SK-N-SH (cell line): Measurements from ENCODE around the gene RNF212. TPM values are rescaled to one million over a fixed set of nuclear protein-coding genes. Genes with fewer than 3 reads are reported as not detected.

Source experiments
- CTCF ChIA-PET: fragments of 300-600, 350-600 bp; formaldehyde crosslinking; extraction: SDS; loops from one replicate; lab custom pipeline; 2021; lab: Yijun Ruan, JAX
- POLR2A ChIA-PET: fragments of 350-600 bp; sonication (Branson Sonifier 250); formaldehyde crosslinking; extraction: SDS; loops from one replicate; lab custom pipeline; 2020; ENCODE audit warnings: antibody characterized with exemption, inconsistent platforms; lab: Yijun Ruan, JAX
- DNase-seq: peaks from one replicate; pipeline ENCODE4 v3.0.0; 2012
- H2AFZ ChIP-seq: fragments of 200-600 bp; sonication (generic); 2 replicates; pipeline ENCODE4 v1.8.1; 2016; ENCODE audit warnings: antibody characterized with exemption, mild to moderate bottlenecking, low read depth
- H3F3A ChIP-seq: fragments of 200-600 bp; sonication (generic); replicated peaks from 2 replicates; pipeline ENCODE3; 2016; ENCODE audit warnings: antibody characterized with exemption, mild to moderate bottlenecking; ENCODE audit not compliant: insufficient read depth
- H3K27ac ChIP-seq, 2 experiments: fragments of 200-500 bp in 1 of 2; fragments of 200-600 bp in 1 of 2; sonication (Bioruptor generic) in 1 of 2; sonication (generic), shearing (Covaris generic) in 1 of 2; 2 replicates each; pipeline versions ENCODE4 v1.5.1 to v1.6.1; 2014 to 2016; ENCODE audit warnings: low read depth in 2 of 2, inconsistent platforms in 1 of 2, low read length in 1 of 2, mild to moderate bottlenecking in 1 of 2, mixed read lengths in 1 of 2
- H3K27me3 ChIP-seq: fragments of 200-600 bp; sonication (generic), shearing (Covaris generic); 2 replicates; pipeline ENCODE4 v1.6.1; 2016; ENCODE audit warnings: mixed run types; ENCODE audit not compliant: insufficient read depth
- H3K36me3 ChIP-seq, 2 experiments: fragments of 200-500 bp in 1 of 2; fragments of 200-600 bp in 1 of 2; sonication (Bioruptor generic) in 1 of 2; sonication (generic) in 1 of 2; replicated peaks in 1 of 2; 2 replicates each; pipeline versions ENCODE3 to v1.5.1; 2014 to 2016; ENCODE audit warnings: low read length in 1 of 2, mild to moderate bottlenecking in 1 of 2; ENCODE audit not compliant: insufficient read depth in 2 of 2, control insufficient read depth in 1 of 2
- H3K4me1 ChIP-seq, 2 experiments: fragments of 200-500 bp in 1 of 2; fragments of 200-600 bp in 1 of 2; sonication (Bioruptor generic) in 1 of 2; sonication (generic), shearing (Covaris generic) in 1 of 2; 2 replicates each; pipeline versions ENCODE4 v1.5.1 to v1.6.1; 2014 to 2016; ENCODE audit warnings: low read depth in 1 of 2, low read length in 1 of 2, mixed run types in 1 of 2; ENCODE audit not compliant: insufficient read depth in 2 of 2, control insufficient read depth in 1 of 2
- H3K4me2 ChIP-seq: fragments of 200-600 bp; sonication (generic), shearing (Covaris generic); 2 replicates; pipeline ENCODE4 v1.6.1; 2017; ENCODE audit warnings: mixed run types
- H3K4me3 ChIP-seq, 2 experiments: fragments of 200-500 bp in 1 of 2; fragments of 200-600 bp in 1 of 2; sonication (Bioruptor generic) in 1 of 2; sonication (generic), shearing (Covaris generic) in 1 of 2; 2 replicates each; pipeline versions ENCODE4 v1.5.1 to v1.8.1; 2014 to 2016; ENCODE audit warnings: low read depth in 2 of 2, inconsistent platforms in 1 of 2, low read length in 1 of 2, mild to moderate bottlenecking in 1 of 2, mixed read lengths in 1 of 2, moderate library complexity in 1 of 2
- H3K79me2 ChIP-seq: fragments of 200-600 bp; sonication (generic); 2 replicates; pipeline ENCODE4 v1.8.1; 2017; ENCODE audit warnings: mild to moderate bottlenecking; ENCODE audit not compliant: insufficient read depth
- H3K9ac ChIP-seq: fragments of 200-600 bp; sonication (generic); 2 replicates; pipeline ENCODE4 v1.6.1; 2017; ENCODE audit warnings: mixed run types
- H3K9me2 ChIP-seq: fragments of 200-600 bp; sonication (generic); 2 replicates; pipeline ENCODE4 v1.6.1; 2017; ENCODE audit warnings: mixed run types
- H3K9me3 ChIP-seq: fragments of 200-600 bp; sonication (generic); 2 replicates; pipeline ENCODE4 v1.6.1; 2017; ENCODE audit warnings: mixed run types, mild to moderate bottlenecking, moderate library complexity
- H4K20me1 ChIP-seq: fragments of 200-600 bp; sonication (generic); 2 replicates; pipeline ENCODE4 v1.6.1; 2017; ENCODE audit warnings: mild to moderate bottlenecking, mixed run types; ENCODE audit not compliant: insufficient read depth
- CHD2 ChIP-seq: fragments of 150-350 bp; IDR thresholded peaks from 2 replicates; pipeline ENCODE4 v1.6.1; 2018; ENCODE audit warnings: low read length; ENCODE audit not compliant: partially characterized antibody
- FOSL2 ChIP-seq: IDR thresholded peaks from 2 replicates; pipeline ENCODE4 v1.4.0; 2012; ENCODE audit warnings: low read depth, mild to moderate bottlenecking, moderate library complexity, borderline replicate concordance
- FOXM1 ChIP-seq: IDR thresholded peaks from 2 replicates; pipeline ENCODE4 v1.4.0; 2012; ENCODE audit warnings: low read depth, mild to moderate bottlenecking
- GATA2 ChIP-seq: sonication (generic); formaldehyde crosslinking; IDR thresholded peaks from 2 replicates; pipeline ENCODE4 v1.5.0; 2020; ENCODE audit warnings: mild to moderate bottlenecking, missing genetic modification reagents
- NRF1 ChIP-seq: IDR thresholded peaks from 2 replicates; pipeline ENCODE4 v1.6.1; 2012; ENCODE audit warnings: low read depth, mild to moderate bottlenecking, low read length
- POLR2AphosphoS5 ChIP-seq: IDR thresholded peaks from 2 replicates; pipeline ENCODE4 v1.6.1; 2012; ENCODE audit warnings: low read depth, low read length
- RAD21 ChIP-seq: IDR thresholded peaks from 2 replicates; pipeline ENCODE4 v1.6.1; 2012; ENCODE audit warnings: mild to moderate bottlenecking, low read length
- RCOR1 ChIP-seq: fragments of 150-350 bp; IDR thresholded peaks from 2 replicates; pipeline ENCODE4 v1.6.1; 2017; ENCODE audit warnings: antibody characterized with exemption, low read length
- SMC3 ChIP-seq: IDR thresholded peaks from 2 replicates; pipeline ENCODE4 v1.6.1; 2012; ENCODE audit warnings: low read depth, low read length, improper control_type of control experiment
- TAF1 ChIP-seq: IDR thresholded peaks from 2 replicates; pipeline ENCODE4 v1.6.1; 2012; ENCODE audit warnings: low read depth, mild to moderate bottlenecking, low read length, moderate library complexity, borderline replicate concordance
- WGBS: methylation state at CpG from one replicate; pipeline ENCODE4 v1.1.6; 2017; ENCODE audit warnings: low lambda C conversion rate; 5-methylcytosine and 5-hydroxymethylcytosine counted together
- polyA plus RNA-seq, 3 experiments: library from polyadenylated mRNA; depleted of rRNA; stranded (reverse); fragments of >200 nt; gene quantifications; 2 replicates each; pipeline ENCODE4 v1.2.3, GENCODE V29; 2012
- TF ChIP-seq, protein P1 (sequence below): IDR thresholded peaks from 2 replicates; pipeline ENCODE4 v1.6.1; 2012; ENCODE audit warnings: mild to moderate bottlenecking, low read depth, low read length, moderate library complexity

RNF212 gene
- polyA plus RNA-seq, 1 of the 3 experiments (the other 2 are of a cell fraction): 7.0 TPM

DNA sequence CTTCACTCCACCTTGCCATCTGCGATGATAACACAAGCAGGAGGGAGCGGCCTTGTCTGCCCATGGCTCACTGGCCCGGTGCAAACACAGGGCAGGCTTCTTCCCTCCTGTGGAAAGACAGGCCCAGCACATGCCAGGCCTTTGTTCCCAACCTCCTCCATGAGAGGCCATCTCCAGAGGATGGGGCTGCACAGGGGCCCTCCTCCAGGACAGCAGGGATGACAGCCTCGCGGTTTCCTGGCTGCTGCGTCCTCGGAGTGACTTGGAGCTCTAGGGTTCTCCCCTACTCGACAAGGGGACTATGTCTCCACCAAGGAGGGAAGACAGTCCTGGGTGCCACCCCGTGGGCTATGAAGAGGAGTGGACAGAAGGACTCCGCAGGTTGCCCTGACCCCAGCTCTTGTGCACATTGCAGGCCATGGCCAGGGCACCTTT is 21.8 kb downstream of the RNF212 start:
- POLR2A ChIA-PET: interaction anchor here (0.6 kb wide), 1 partner anchor 202 kb away, joined by 3 read pairs; no protein-coding TSS in a partner anchor
- TF ChIP-seq RAD21: no peak
- no peak for TF ChIP-seq NRF1
- no peak for TF ChIP-seq CHD2
- no peak for TF ChIP-seq SMC3
- no peak for TF ChIP-seq POLR2AphosphoS5
- TF ChIP-seq FOXM1: no peak
- no peak for TF ChIP-seq GATA2 (CRISPR knock-in tag)
- no peak for TF ChIP-seq TAF1
- TF ChIP-seq FOSL2: no peak
- TF ChIP-seq, all 33 proteins: peak for 0
- no peak for DNase-seq
- no peaks in the 10 kb centered on the region for H3F3A ChIP-seq
- WGBS: 66% methylated on average over 5 of the region's 10 CpGs
- no peak overlapping the region for H3K4me2 ChIP-seq
- CTCF ChIA-PET: interaction anchor here (0.7 kb wide), 2 partner anchors 11 to 422 kb away, joined by 3 read pairs; no protein-coding TSS in a partner anchor
- no peaks in the 10 kb centered on the region for H4K20me1 ChIP-seq
- no peak overlapping the region for H3K27ac ChIP-seq
- no peaks in the 10 kb centered on the region for H3K36me3 ChIP-seq
- no peaks in the 10 kb centered on the region for H3K4me1 ChIP-seq
- H3K9ac ChIP-seq: no peak overlapping the region
- H3K9me3 ChIP-seq: no peaks in the 10 kb centered on the region
- no peak overlapping the region for H2AFZ ChIP-seq
- H3K27me3 ChIP-seq: no peaks in the 10 kb centered on the region
- H3K4me3 ChIP-seq: no peak overlapping the region
- H3K79me2 ChIP-seq: no peaks in the 10 kb centered on the region
- H3K9me2 ChIP-seq: no peaks in the 10 kb centered on the region

DNA sequence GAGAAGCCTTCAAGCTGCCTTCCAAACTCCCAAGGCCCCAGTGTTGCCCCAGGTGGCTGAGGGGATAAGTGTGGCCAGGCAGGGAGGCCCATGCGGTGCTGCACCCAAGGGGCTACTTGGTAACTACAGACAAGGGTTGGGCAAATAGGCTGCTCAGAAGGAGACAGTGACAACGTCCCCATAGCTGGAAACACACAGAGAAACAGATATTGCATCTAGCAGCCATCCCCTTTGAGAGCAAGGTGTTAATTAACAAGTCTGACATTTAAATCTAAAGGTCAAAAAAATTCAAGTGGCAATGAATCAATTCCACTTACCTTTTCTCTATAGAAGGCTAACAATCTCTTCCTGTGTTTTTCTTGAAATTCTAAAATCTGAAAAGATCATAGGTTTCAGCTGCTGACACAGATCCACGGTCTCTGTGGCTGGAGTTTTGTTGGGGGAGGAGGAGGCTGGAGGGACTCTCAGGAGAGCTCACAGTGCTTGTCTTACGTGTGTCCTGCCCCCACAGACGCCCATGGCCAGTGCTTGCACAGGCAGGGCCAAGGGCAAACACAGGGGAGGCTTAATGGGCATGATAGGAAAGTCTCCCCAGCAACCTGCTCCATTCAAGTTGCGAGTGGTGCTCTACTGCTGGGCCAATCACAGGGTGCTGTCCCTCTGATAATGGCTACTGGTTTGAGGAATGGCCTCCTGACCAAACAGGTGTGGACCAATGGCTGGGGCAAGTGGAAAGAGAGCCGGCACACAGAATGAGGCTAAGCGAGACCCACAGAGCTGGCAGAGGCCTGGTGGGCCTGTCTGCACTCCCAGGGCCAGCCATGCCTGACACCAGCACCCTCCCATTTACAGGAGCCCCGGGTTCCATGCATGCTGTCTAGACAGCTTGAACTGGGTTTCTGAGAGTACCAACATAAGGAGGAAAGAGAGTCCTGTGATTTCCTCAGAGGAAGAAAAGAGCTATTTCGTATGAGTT is 22.6 kb downstream of the RNF212 start:
- no peaks in the 10 kb centered on the region for H3K9me2 ChIP-seq
- no peaks in the 10 kb centered on the region for H3K4me1 ChIP-seq
- no peak overlapping the region for H2AFZ ChIP-seq
- WGBS: 46% methylated on average over 7 of the region's 10 CpGs
- peaks cover 2% of the 10 kb centered on the region for H3K27me3 ChIP-seq
- H3K9me3 ChIP-seq: no peaks in the 10 kb centered on the region
- ChIA-PET CTCF (interaction anchor here (0.7 kb wide), 1 partner anchor 41 kb away, joined by 3 read pairs; no protein-coding TSS in a partner anchor), POLR2A (no interaction called here)
- TF ChIP-seq, protein P1, sequence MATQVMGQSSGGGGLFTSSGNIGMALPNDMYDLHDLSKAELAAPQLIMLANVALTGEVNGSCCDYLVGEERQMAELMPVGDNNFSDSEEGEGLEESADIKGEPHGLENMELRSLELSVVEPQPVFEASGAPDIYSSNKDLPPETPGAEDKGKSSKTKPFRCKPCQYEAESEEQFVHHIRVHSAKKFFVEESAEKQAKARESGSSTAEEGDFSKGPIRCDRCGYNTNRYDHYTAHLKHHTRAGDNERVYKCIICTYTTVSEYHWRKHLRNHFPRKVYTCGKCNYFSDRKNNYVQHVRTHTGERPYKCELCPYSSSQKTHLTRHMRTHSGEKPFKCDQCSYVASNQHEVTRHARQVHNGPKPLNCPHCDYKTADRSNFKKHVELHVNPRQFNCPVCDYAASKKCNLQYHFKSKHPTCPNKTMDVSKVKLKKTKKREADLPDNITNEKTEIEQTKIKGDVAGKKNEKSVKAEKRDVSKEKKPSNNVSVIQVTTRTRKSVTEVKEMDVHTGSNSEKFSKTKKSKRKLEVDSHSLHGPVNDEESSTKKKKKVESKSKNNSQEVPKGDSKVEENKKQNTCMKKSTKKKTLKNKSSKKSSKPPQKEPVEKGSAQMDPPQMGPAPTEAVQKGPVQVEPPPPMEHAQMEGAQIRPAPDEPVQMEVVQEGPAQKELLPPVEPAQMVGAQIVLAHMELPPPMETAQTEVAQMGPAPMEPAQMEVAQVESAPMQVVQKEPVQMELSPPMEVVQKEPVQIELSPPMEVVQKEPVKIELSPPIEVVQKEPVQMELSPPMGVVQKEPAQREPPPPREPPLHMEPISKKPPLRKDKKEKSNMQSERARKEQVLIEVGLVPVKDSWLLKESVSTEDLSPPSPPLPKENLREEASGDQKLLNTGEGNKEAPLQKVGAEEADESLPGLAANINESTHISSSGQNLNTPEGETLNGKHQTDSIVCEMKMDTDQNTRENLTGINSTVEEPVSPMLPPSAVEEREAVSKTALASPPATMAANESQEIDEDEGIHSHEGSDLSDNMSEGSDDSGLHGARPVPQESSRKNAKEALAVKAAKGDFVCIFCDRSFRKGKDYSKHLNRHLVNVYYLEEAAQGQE: no peak
- TF ChIP-seq RCOR1: no peak
- no peak overlapping the region for H3K4me2 ChIP-seq
- H3K79me2 ChIP-seq: no peaks in the 10 kb centered on the region
- H3K4me3 ChIP-seq: no peak overlapping the region
- no peaks in the 10 kb centered on the region for H3K36me3 ChIP-seq
- no peaks in the 10 kb centered on the region for H4K20me1 ChIP-seq
- no peak for DNase-seq
- no peaks in the 10 kb centered on the region for H3F3A ChIP-seq
- no peak overlapping the region for H3K9ac ChIP-seq
- H3K27ac ChIP-seq: no peak overlapping the region
